Measurements from ENCODE around the gene LIPC. TPM values are rescaled to one million over a fixed set of nuclear protein-coding genes. Genes with fewer than 3 reads are reported as not detected.

Gene LIPC
- total and polyA plus RNA-seq, 9 of the 15 experiments (the other 6 are each of a cell fraction or from before 2014, with no cell fraction given) = 0.07 to 0.41 (median 0.11) TPM; not detected in 2

DNA sequence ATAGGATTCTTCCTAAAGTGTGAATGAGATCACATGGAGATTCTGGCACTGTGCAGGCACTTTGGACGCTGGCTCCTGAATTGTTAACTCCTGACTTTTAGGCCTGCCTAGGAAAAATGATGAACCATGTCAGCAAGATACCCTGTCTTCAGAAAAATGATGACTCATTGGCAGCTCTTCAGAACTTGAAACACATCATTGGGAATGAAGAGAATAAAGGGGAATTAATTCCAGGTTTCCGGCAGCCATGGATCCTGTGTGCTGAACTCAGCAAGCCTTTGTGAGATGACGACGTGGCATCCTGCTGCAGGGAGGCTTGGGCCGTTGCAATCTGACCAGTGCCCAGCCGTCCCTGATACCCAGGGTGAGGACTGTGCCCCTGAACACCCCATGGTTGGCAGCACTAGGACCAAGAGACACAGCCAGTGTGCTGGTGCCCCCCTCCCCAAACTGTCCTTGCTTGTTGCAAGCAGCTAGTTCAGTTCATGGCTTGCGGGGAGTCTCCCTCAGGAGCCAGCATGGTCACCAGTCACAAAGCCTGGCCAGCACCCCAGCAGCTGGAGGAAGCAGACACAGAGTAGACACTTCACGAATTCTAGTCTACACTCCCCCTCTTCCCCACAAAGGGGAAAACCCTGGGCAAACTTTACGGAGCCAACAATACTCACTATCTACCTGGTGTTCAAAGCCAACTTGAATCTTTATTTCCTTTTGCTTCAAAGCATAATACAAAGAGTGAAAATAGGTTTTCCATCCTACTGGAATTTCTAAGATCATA, 7.8 kb upstream of the LIPC start (continued):
- TF ChIP-seq NFE2L1 (tag; IDR thresholded peaks at IDR 0.05; ENCODE audit: borderline replicate concordance, low read depth) (peak; percentile 51; the same call in 1 of the 2 replicates), GABPB1 (CRISPR knock-in tag; IDR thresholded peaks at IDR 0.05) (no peak)
- TF ChIP-seq, protein P1, sequence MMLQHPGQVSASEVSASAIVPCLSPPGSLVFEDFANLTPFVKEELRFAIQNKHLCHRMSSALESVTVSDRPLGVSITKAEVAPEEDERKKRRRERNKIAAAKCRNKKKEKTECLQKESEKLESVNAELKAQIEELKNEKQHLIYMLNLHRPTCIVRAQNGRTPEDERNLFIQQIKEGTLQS (IDR thresholded peaks at IDR 0.05) = peak; percentile 64
- TF ChIP-seq, protein P1 (CRISPR knock-in tag; conservative IDR thresholded peaks at IDR 0.05) = no peak

DNA sequence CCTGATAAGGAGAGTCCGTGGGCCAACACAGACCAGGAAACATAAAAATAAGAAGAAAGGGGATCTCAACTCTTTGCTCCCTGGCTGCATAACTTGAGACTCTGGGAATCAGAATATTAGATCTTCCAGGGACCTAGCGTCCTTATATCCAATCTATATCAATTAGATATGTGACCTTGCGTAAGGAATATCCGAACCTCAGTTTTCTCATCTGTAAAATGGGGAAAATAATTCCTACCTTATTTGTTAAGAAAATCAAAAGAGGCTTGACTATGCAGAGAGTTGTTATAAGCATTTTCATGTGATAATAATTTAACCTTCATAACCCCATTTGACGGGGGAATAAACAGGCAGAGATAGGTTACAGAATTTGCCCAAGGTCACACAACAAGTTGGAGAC, 7.1 kb upstream of the LIPC start:
- no peak overlapping the region for H3K4me3 ChIP-seq
- no peak overlapping the region for H3K27ac ChIP-seq (ENCODE audit: extremely low read depth, low read depth, low read length)
- no peaks in the 10 kb centered on the region for H3K36me3 ChIP-seq (ENCODE audit: control insufficient read depth, insufficient read depth, low read length)
- in situ Hi-C loops (cut with MboI) = no loop called here
- no peaks in the 10 kb centered on the region for H3K27me3 ChIP-seq (ENCODE audit: control insufficient read depth in 2 of 2, insufficient read depth in 2 of 2, low read length in 2 of 2)
- no peak overlapping the region for H2AFZ ChIP-seq (ENCODE audit: low read depth, low read length)
- FAIRE-seq (no peak), ATAC-seq (no peak), DNase-seq (ENCODE audit: extremely low read depth in 1 of 4, low spot score in 3 of 4) (no peak)
- H3K9ac ChIP-seq (ENCODE audit: insufficient read depth in 1 of 2, low read depth in 2 of 2, low read length in 2 of 2) = no peak overlapping the region
- no peaks in the 10 kb centered on the region for H3K9me3 ChIP-seq (replicated peaks; ENCODE audit: control insufficient read depth, insufficient read depth, low read depth, low read length)
- ChIA-PET POLR2A (no interaction called here), CTCF (ENCODE audit: low intra/inter-chr PET ratio) (no interaction called here)
- H3K4me1 ChIP-seq (replicated peaks in 1 of 2; ENCODE audit: control insufficient read depth in 2 of 2, insufficient read depth in 2 of 2, low read length in 2 of 2) = peaks cover 7 to 27% of the 10 kb centered on the region in 2 experiments
- no peaks in the 10 kb centered on the region for H3K79me2 ChIP-seq (ENCODE audit: control insufficient read depth, insufficient read depth, low read length)
- H3K9me1 ChIP-seq (ENCODE audit: control insufficient read depth, insufficient read depth, low read length) = no peaks in the 10 kb centered on the region
- H3K4me2 ChIP-seq (ENCODE audit: insufficient read depth, low read length) = no peak overlapping the region
- no peaks in the 10 kb centered on the region for H4K20me1 ChIP-seq (replicated peaks; ENCODE audit: control insufficient read depth, insufficient read depth, low read length)
- no TSS peak for BruUV-seq (replicated peaks)
- 52% methylated on average over 5 of the region's 5 CpGs for WGBS (ENCODE audit: insufficient coverage, low coverage, missing lambda C conversion rate)
- intact Hi-C loops (cut with micrococcal nuclease) = no loop called here
- TF ChIP-seq ZFP91 (CRISPR knock-in tag; IDR thresholded peaks at IDR 0.05) (no peak), RBM15 (IDR thresholded peaks at IDR 0.05; ENCODE audit: insufficient read depth, low read length) (no peak), GTF2E2 (tag; IDR thresholded peaks at IDR 0.05) (no peak), ASH1L (IDR thresholded peaks at IDR 0.05; ENCODE audit: borderline replicate concordance, low read depth, partially characterized antibody) (no peak), ZNF507 (tag; conservative IDR thresholded peaks at IDR 0.05) (no peak), ZBTB12 (CRISPR knock-in tag; IDR thresholded peaks at IDR 0.05) (no peak), NUFIP1 (IDR thresholded peaks at IDR 0.05; ENCODE audit: partially characterized antibody) (no peak), ELF1 (tag; IDR thresholded peaks at IDR 0.05) (no peak), ZBTB9 (CRISPR knock-in tag; IDR thresholded peaks at IDR 0.05) (no peak), ZNF121 (CRISPR knock-in tag; conservative IDR thresholded peaks at IDR 0.05) (no peak), HDAC2 (IDR thresholded peaks at IDR 0.05) (peak; percentile 57; the same call in 1 of the 2 replicates), ZNF143 (CRISPR knock-in tag; IDR thresholded peaks at IDR 0.05) (no peak)
